Esophagus squamous epithelium (tissue), 5 donors: Measurements from ENCODE around the gene KCTD5. TPM values are rescaled to one million over a fixed set of nuclear protein-coding genes. Genes with fewer than 3 reads are reported as not detected.

Experiments used
- DNase-seq: peaks from one replicate; lab custom pipeline; 2025; lab: John Stamatoyannopoulos, UW
- H3K27ac ChIP-seq, 4 donors: fragments of 200-600 bp; sonication (generic); one replicate each; pipeline ENCODE4 v1.5.1; 2016 to 2019; ENCODE audit warnings: mild to moderate bottlenecking in 1 of 4
- H3K27me3 ChIP-seq, 4 donors: fragments of 200-600 bp; sonication (generic); 1 replicate in 3 of 4; 2 replicates in 1 of 4; pipeline versions ENCODE4 v1.5.1 to v1.6.0; 2017 to 2021; ENCODE audit warnings: antibody characterized with exemption in 1 of 4
- H3K36me3 ChIP-seq, 3 donors: fragments of 200-600 bp; sonication (generic); one replicate each; pipeline ENCODE4 v1.5.1; 2016 to 2019
- H3K4me1 ChIP-seq, 3 donors: fragments of 200-600 bp; sonication (generic); one replicate each; pipeline ENCODE4 v1.5.1; 2017 to 2019
- H3K4me3 ChIP-seq, 4 donors: fragments of 200-600 bp; sonication (generic); 1 replicate in 3 of 4; 2 replicates in 1 of 4; pipeline ENCODE4 v1.5.1; 2016 to 2019; ENCODE audit warnings: mild to moderate bottlenecking in 2 of 4, moderate library complexity in 1 of 4
- H3K9me3 ChIP-seq, 3 donors: fragments of 200-600 bp; sonication (generic); one replicate each; pipeline ENCODE4 v1.5.1; 2016 to 2019
- CTCF ChIP-seq, 6 experiments: fragments of 450-650 bp in 4 of 6; fragments of 200-600 bp in 2 of 6; sonication (generic) in 2 of 6; IDR thresholded peaks; one replicate each; pipeline ENCODE4 v1.5.1; 2016 to 2019; ENCODE audit warnings: antibody characterized with exemption in 6 of 6, mild to moderate bottlenecking in 4 of 6, moderate library complexity in 4 of 6
- POLR2A ChIP-seq, 4 donors: fragments of 450-650 bp; IDR thresholded peaks; one replicate each; pipeline ENCODE4 v1.6.1; 2017; ENCODE audit warnings: antibody characterized with exemption in 4 of 4, mild to moderate bottlenecking in 4 of 4, moderate library complexity in 3 of 4
- WGBS, 2 donors: methylation state at CpG; one replicate each; pipeline ENCODE4 v1.1.5; 2018; 5-methylcytosine and 5-hydroxymethylcytosine counted together
- intact Hi-C: fragments of 100-400 bp; cut with DNase I; formaldehyde crosslinking; loops from one replicate; pipeline ENCODE4 v1.15.0; 2022
- total RNA-seq, 4 donors: library from RNA; depleted of rRNA; stranded (reverse); fragments of >200 nt; gene quantifications; one replicate each; pipeline ENCODE4 v1.1.0, GENCODE V29; 2016
- donor health status: DM: yes; HTN: yes; CAD: no.

Gene KCTD5
- total RNA-seq, 4 donors from 2014 or later, result 24.8 to 51.9 (median 40.3) TPM

GRCh38 chr16:2707368-2708289 lies 25.3 kb downstream of the KCTD5 start:
- 83 to 95% methylated on average over 25 to 36 of the region's 51 CpGs for WGBS, 2 donors

GRCh38 chr16:2708290-2708639 lies 25.9 kb downstream of the KCTD5 start:
- Histone ChIP-seq H3K4me3 (no peak overlapping the region), H3K4me1 (peaks cover 0 to 4% (median 0%) of the 10 kb centered on the region in 3 donors), H3K36me3 (peaks cover 21 to 71% (median 41%) of the 10 kb centered on the region in 3 donors), H3K27ac (no peak overlapping the region), H3K27me3 (no peaks in the 10 kb centered on the region), H3K9me3 (no peaks in the 10 kb centered on the region)
- intact Hi-C loops, result no loop called here
- WGBS, 2 donors, result 94% methylated on average over 10 to 13 of the region's 14 CpGs
- no peak for DNase-seq
- TF ChIP-seq POLR2A (IDR thresholded peaks at IDR 0.05), result no peak
- TF ChIP-seq CTCF (IDR thresholded peaks at IDR 0.05), result no peak

More at GRCh38 chr16:2707368-2708289, 25.3 kb downstream of the KCTD5 start:
- peaks cover 27 to 77% (median 47%) of the 10 kb centered on the region in 3 donors for H3K36me3 ChIP-seq
- no peaks in the 10 kb centered on the region for H3K27me3 ChIP-seq
- no peak for TF ChIP-seq POLR2A (IDR thresholded peaks at IDR 0.05)
- TF ChIP-seq CTCF (IDR thresholded peaks at IDR 0.05), result no peak
- H3K27ac ChIP-seq, result no peak overlapping the region
- no peak for DNase-seq
- H3K9me3 ChIP-seq, result no peaks in the 10 kb centered on the region
- intact Hi-C loops, result no loop called here
- no peak overlapping the region for H3K4me3 ChIP-seq
- H3K4me1 ChIP-seq, result peaks cover 0 to 4% (median 0%) of the 10 kb centered on the region in 3 donors

- WGBS, 2 donors, result 97 to 99% methylated on average over 8 to 15 of the region's 22 CpGs
- Histone ChIP-seq H3K9me3 (no peaks in the 10 kb centered on the region), H3K27me3 (no peaks in the 10 kb centered on the region), H3K4me3 (no peak overlapping the region), H3K36me3 (peaks cover 17 to 62% (median 38%) of the 10 kb centered on the region in 3 donors), H3K27ac (no peak overlapping the region), H3K4me1 (peaks cover 0 to 8% (median 0%) of the 10 kb centered on the region in 3 donors)
- intact Hi-C loops, result no loop called here
- TF ChIP-seq CTCF (IDR thresholded peaks at IDR 0.05), result no peak
- no peak for TF ChIP-seq POLR2A (IDR thresholded peaks at IDR 0.05)
- DNase-seq, result no peak
Observed at GRCh38 chr16:2708955-2709587, 26.7 kb downstream of the KCTD5 start.

DNA sequence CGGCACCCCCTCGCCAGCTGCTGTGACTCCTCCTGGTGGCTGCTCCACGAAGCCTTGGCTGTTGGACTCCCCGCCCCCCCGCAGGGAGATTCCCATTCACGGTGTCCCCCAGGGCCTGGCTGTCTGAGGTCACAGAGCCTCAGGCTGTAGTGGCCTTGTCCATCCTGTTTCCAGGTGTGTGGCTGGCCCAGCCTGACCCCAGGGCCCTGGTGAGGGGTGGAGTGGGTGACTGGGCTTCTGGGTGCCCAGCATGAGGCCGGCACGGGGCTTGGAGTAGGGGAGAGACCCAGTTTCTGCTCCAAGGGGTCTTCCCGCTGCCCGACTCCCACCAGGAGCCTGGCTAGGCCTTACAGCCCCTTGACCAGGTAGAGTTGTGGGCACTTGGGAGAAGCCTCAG lies 27.3 kb downstream of the KCTD5 start:
- no peak for DNase-seq
- Histone ChIP-seq H3K27me3 (no peaks in the 10 kb centered on the region), H3K36me3 (peaks cover 17 to 57% (median 38%) of the 10 kb centered on the region in 3 donors), H3K4me1 (peaks cover 0 to 10% (median 0%) of the 10 kb centered on the region in 3 donors), H3K9me3 (no peaks in the 10 kb centered on the region), H3K4me3 (no peak overlapping the region), H3K27ac (no peak overlapping the region)
- 100% methylated on average over 1 of the region's 10 CpGs; no CpG with 5 or more reads in 1 of the 2 donors for WGBS, 2 donors
- intact Hi-C loops, result no loop called here
- TF ChIP-seq POLR2A (IDR thresholded peaks at IDR 0.05) (no peak), CTCF (IDR thresholded peaks at IDR 0.05) (no peak)
